Uterus (tissue), 4 donors: ENCODE data around the gene DMAC2. TPM values are rescaled to one million over a fixed set of nuclear protein-coding genes. Genes with fewer than 3 reads are reported as not detected.

Experiments used
- DNase-seq, 2 donors: peaks; one replicate each; pipeline ENCODE4 v3.0.0-alpha.2; 2019 to 2020
- H3K27ac ChIP-seq, 2 donors: fragments of 200-600 bp; sonication (generic); 1 replicate in 1 of 2; 2 replicates in 1 of 2; pipeline ENCODE4 v1.5.1; 2016 to 2018
- H3K27me3 ChIP-seq, 2 donors: fragments of 200-600 bp; sonication (generic); one replicate each; pipeline ENCODE4 v1.5.1; 2018 to 2019; ENCODE audit warnings: control low read depth in 1 of 2
- H3K36me3 ChIP-seq, 2 donors: fragments of 200-600 bp; sonication (generic); one replicate each; pipeline ENCODE4 v1.5.1; 2019; ENCODE audit warnings: control low read depth in 1 of 2
- H3K4me1 ChIP-seq, 2 donors: fragments of 200-600 bp; sonication (generic); one replicate each; pipeline ENCODE4 v1.5.1; 2018 to 2019; ENCODE audit warnings: control low read depth in 1 of 2
- H3K4me3 ChIP-seq, 2 donors: fragments of 200-600 bp; sonication (generic); 1 replicate in 1 of 2; 2 replicates in 1 of 2; pipeline ENCODE4 v1.5.1; 2018 to 2019; ENCODE audit warnings: mild to moderate bottlenecking in 1 of 2
- H3K9me3 ChIP-seq, 2 donors: fragments of 200-600 bp; sonication (generic); one replicate each; pipeline ENCODE4 v1.5.1; 2019; ENCODE audit warnings: control low read depth in 1 of 2
- POLR2A ChIP-seq, 2 donors: fragments of 450-650 bp; IDR thresholded peaks; one replicate each; pipeline ENCODE4 v1.6.1; 2016; ENCODE audit warnings: antibody characterized with exemption in 2 of 2, mild to moderate bottlenecking in 1 of 2, moderate library complexity in 1 of 2
- intact Hi-C: fragments of 100-400 bp; cut with DNase I; formaldehyde crosslinking; loops from one replicate; pipeline ENCODE4 v1.15.1; 2023; ENCODE audit warnings: low total_unique reads
- total RNA-seq, 4 donors: library from RNA; depleted of rRNA in 3 of 4; stranded (reverse); fragments of >200 nt in 3 of 4; gene quantifications; one replicate each; pipeline versions ENCODE4 v1.1.0 to v1.2.4, GENCODE V29; 2014 to 2023
- TF ChIP-seq, protein P1 (sequence below), 4 experiments: fragments of 200-600 bp in 2 of 4; fragments of 450-650 bp in 2 of 4; sonication (generic) in 2 of 4; IDR thresholded peaks; one replicate each; pipeline ENCODE4 v1.5.1; 2016 to 2019; ENCODE audit warnings: antibody characterized with exemption in 4 of 4, mild to moderate bottlenecking in 2 of 4, moderate library complexity in 1 of 4
- donor health status: DM: yes; HTN: yes; CAD: no.

Gene DMAC2
- total RNA-seq, 4 donors from 2014 or later: 25.8 to 89.4 (median 32.9) TPM

DNA sequence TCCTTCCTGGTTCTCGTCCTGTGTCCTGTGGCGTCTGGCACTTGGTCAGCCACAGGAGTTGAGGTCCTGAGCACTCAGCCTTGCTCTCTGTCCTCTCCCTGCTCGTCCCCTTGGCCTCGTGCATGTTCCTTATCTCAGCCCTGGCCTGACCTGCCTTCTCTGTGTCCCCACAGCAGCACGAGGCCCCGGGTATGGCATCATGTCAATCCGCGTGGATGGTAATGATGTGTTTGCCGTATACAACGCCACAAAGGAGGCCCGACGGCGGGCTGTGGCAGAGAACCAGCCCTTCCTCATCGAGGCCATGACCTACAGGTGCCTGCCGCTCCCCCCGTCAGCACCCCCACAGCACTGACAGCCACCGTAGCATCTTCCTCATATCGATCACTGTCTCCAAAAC, 17.3 kb downstream of the DMAC2 start:
- TF ChIP-seq POLR2A (IDR thresholded peaks at IDR 0.05): no peak
- TF ChIP-seq, protein P1, sequence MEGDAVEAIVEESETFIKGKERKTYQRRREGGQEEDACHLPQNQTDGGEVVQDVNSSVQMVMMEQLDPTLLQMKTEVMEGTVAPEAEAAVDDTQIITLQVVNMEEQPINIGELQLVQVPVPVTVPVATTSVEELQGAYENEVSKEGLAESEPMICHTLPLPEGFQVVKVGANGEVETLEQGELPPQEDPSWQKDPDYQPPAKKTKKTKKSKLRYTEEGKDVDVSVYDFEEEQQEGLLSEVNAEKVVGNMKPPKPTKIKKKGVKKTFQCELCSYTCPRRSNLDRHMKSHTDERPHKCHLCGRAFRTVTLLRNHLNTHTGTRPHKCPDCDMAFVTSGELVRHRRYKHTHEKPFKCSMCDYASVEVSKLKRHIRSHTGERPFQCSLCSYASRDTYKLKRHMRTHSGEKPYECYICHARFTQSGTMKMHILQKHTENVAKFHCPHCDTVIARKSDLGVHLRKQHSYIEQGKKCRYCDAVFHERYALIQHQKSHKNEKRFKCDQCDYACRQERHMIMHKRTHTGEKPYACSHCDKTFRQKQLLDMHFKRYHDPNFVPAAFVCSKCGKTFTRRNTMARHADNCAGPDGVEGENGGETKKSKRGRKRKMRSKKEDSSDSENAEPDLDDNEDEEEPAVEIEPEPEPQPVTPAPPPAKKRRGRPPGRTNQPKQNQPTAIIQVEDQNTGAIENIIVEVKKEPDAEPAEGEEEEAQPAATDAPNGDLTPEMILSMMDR (IDR thresholded peaks at IDR 0.05): no peak
- intact Hi-C loops: no loop called here
- Histone ChIP-seq H3K4me3 (no peak overlapping the region), H3K9me3 (no peaks in the 10 kb centered on the region), H3K27ac (no peak overlapping the region), H3K4me1 (peaks cover 4 to 9% of the 10 kb centered on the region in 2 donors), H3K36me3 (no peaks in the 10 kb centered on the region), H3K27me3 (no peaks in the 10 kb centered on the region)
- no peak for DNase-seq

DNA sequence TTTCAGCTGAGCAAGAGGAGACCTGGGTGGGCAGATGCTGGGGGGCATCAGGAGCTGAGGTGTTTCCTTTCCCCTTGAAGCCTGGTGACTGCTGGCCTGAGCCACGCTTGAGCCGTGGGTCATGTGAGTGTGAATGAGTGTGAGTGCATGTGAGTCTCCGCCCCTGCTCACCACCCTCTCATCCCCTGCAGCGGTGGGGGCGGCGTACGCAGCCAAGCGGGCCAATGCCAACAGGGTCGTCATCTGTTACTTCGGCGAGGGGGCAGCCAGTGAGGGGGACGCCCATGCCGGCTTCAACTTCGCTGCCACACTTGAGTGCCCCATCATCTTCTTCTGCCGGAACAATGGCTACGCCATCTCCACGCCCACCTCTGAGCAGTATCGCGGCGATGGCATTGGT, 17.7 kb downstream of the DMAC2 start:
- Histone ChIP-seq H3K4me1 (peaks cover 4 to 9% of the 10 kb centered on the region in 2 donors), H3K4me3 (no peak overlapping the region), H3K9me3 (no peaks in the 10 kb centered on the region), H3K27ac (no peak overlapping the region), H3K36me3 (no peaks in the 10 kb centered on the region), H3K27me3 (no peaks in the 10 kb centered on the region)
- intact Hi-C loops: no loop called here
- TF ChIP-seq, protein P1 (IDR thresholded peaks at IDR 0.05): no peak
- no peak for DNase-seq

DNA sequence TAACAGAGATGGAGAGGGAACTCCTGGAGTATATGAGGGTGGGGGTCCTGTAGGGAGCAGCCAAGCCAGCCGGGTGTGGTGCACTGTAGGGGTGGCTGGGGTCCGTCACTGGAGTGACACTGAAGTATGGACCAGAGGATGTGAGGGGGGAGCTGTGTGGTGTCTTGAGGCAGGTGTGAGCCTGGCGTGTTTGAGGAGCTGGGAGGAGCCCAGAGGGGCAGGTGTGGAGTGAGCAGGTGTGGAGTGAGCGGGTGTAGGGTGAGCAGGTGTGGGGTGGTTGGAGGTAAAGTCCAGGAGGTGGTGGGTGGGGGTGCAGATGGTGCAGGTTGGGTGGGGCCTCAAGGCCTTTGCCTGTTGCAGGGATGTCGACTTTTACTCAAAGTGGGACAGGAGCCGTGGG, 18.4 kb downstream of the DMAC2 start:
- H3K36me3 ChIP-seq: no peaks in the 10 kb centered on the region
- H3K4me1 ChIP-seq: peaks cover 2 to 3% of the 10 kb centered on the region in 2 donors
- no peaks in the 10 kb centered on the region for H3K9me3 ChIP-seq
- TF ChIP-seq, protein P1 (IDR thresholded peaks at IDR 0.05): no peak
- TF ChIP-seq POLR2A (IDR thresholded peaks at IDR 0.05): no peak
- DNase-seq: no peak
- no peak overlapping the region for H3K4me3 ChIP-seq
- no peaks in the 10 kb centered on the region for H3K27me3 ChIP-seq
- no peak overlapping the region for H3K27ac ChIP-seq
- intact Hi-C loops: no loop called here

DNA sequence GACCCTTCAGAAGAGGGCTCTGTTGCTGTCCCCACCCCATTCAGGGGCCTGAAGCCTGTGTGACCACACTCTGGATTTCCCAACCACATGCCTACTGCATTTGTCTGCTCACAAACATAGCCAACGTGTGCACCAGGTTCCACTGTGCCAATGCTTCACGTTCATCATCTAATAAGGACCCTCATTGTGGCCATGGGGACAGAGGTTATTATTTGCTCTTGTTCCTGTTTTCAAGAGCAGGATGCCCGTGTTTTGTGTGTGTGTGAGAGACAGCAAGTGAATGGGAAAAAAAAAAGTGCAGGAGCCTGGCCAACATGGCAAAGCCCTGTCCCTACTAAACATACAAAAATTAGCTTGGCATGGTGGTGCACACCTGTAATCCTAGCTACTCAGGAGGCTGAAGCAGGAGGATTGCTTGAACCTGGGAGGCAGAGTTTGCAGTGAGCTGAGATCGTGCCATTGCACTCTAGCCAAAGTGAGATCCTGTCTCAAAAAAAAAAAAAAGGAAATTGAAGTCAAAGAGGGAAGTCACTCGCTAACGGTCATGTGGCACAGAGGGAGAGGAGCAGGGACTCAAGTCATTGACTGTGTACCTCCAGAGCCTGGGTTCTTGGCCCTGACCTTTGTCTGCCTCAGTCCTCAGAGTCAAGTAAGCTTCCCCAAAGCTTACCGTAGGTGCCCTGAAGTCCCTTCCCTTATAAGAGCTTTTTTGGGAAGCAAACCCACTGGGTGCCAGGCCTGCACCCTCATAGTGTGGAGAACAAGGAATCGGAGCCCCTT, 19.4 kb downstream of the DMAC2 start:
- no peaks in the 10 kb centered on the region for H3K4me1 ChIP-seq
- DNase-seq: no peak
- no peak overlapping the region for H3K27ac ChIP-seq
- H3K9me3 ChIP-seq: no peaks in the 10 kb centered on the region
- H3K36me3 ChIP-seq: no peaks in the 10 kb centered on the region
- no peaks in the 10 kb centered on the region for H3K27me3 ChIP-seq
- intact Hi-C loops: no loop called here
- TF ChIP-seq POLR2A (IDR thresholded peaks at IDR 0.05): no peak
- TF ChIP-seq, protein P1 (IDR thresholded peaks at IDR 0.05): no peak
- no peak overlapping the region for H3K4me3 ChIP-seq

DNA sequence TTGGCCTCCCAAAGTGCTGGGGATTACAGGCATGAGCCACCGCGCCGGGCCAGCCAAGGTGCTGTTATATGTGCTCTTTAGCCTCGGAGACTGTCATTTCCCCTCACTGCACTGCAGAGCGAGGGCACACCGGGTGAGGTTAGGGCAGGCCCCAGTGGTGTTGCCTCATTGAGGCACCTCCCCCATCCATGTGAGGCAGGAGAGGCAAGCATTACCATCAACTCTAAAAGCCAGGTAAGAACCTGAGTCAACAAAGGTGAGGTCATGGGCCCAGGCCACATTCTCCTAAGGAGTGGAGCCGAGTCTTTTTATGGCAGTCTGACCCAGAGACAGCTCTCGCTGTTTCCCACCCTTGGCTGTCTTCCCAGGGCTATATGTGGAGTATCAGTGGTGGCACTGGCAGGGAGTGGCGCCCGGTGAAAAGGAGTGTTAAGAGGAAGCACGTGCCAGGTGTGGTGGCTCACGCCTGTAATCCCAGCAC, 23.5 kb downstream of the DMAC2 start:
- DNase-seq: no peak
- intact Hi-C loops: no loop called here
- Histone ChIP-seq H3K4me1 (no peaks in the 10 kb centered on the region), H3K27me3 (no peaks in the 10 kb centered on the region), H3K9me3 (no peaks in the 10 kb centered on the region), H3K36me3 (no peaks in the 10 kb centered on the region), H3K4me3 (no peak overlapping the region), H3K27ac (no peak overlapping the region)
- no peak for TF ChIP-seq POLR2A (IDR thresholded peaks at IDR 0.05)
- TF ChIP-seq, protein P1 (IDR thresholded peaks at IDR 0.05): no peak
